Endothelial cell of umbilical vein (primary cell): ENCODE measurements around the gene TTC17. TPM values are rescaled to one million over a fixed set of nuclear protein-coding genes. Genes with fewer than 3 reads are reported as not detected.

Experiments
- BruUV-seq: library from RNA; stranded (reverse); fragments of 400-500 nt; replicated peaks from 2 replicates; lab custom pipeline; 2021; lab: Mats Ljungman, UMichigan
- CTCF ChIA-PET: fragments of 300-600, 350-600 bp; sonication (Branson Sonifier 250); formaldehyde crosslinking; loops from one replicate; lab custom pipeline; 2021; ENCODE audit warnings: antibody characterized with exemption, inconsistent platforms; lab: Charles Lee
- POLR2A ChIA-PET: fragments of 300-600, 350-600 bp; sonication (Branson Sonifier 250); formaldehyde crosslinking; loops from one replicate; lab custom pipeline; 2021; ENCODE audit warnings: antibody characterized with exemption, inconsistent platforms; lab: Charles Lee
- DNase-seq: peaks from one replicate; pipeline ENCODE4 v3.0.0-alpha.2; 2011; ENCODE audit warnings: low read depth, low spot score
- FAIRE-seq: peaks from 2 replicates; lab custom pipeline; 2011; peaks lifted over from hg19 to GRCh38; lab: Jason Lieb, UNC
- H2AFZ ChIP-seq: 2 replicates; pipeline ENCODE4 v1.6.0; 2012; ENCODE audit warnings: low read depth, low read length, control low read depth, inconsistent platforms
- H3K27ac ChIP-seq: 2 replicates; pipeline ENCODE4 v1.5.1; 2011; ENCODE audit warnings: low read depth, mild to moderate bottlenecking, control low read depth, low read length, moderate library complexity; ENCODE audit not compliant: insufficient read depth
- H3K27me3 ChIP-seq, 2 experiments: 2 replicates each; pipeline versions ENCODE4 v1.6.0 to v1.6.1; 2011; ENCODE audit warnings: low read length in 2 of 2, mixed read lengths in 1 of 2; ENCODE audit not compliant: control insufficient read depth in 2 of 2, insufficient read depth in 2 of 2
- H3K36me3 ChIP-seq, 2 experiments: 2 replicates in 1 of 2; 3 replicates in 1 of 2; pipeline ENCODE4 v1.5.1; 2011; ENCODE audit warnings: low read length in 2 of 2, mild to moderate bottlenecking in 1 of 2, moderate library complexity in 1 of 2; ENCODE audit not compliant: control insufficient read depth in 2 of 2, insufficient read depth in 2 of 2; ENCODE audit errors: extremely low read depth in 1 of 2
- H3K4me1 ChIP-seq: 3 replicates; pipeline ENCODE4 v1.5.1; 2011; ENCODE audit warnings: mild to moderate bottlenecking, low read length; ENCODE audit not compliant: control insufficient read depth, insufficient read depth; ENCODE audit errors: extremely low read depth
- H3K4me2 ChIP-seq: 2 replicates; pipeline ENCODE4 v1.6.1; 2011; ENCODE audit warnings: low read length, control low read depth, mixed read lengths; ENCODE audit not compliant: insufficient read depth
- H3K4me3 ChIP-seq, 3 experiments: fragments of 200-600 bp in 1 of 3; sonication (generic), shearing (Covaris generic) in 1 of 3; replicated peaks in 1 of 3; 2 replicates each; pipeline ENCODE4 v1.5.1; 2011 to 2016; ENCODE audit warnings: control low read depth in 3 of 3, low read length in 3 of 3, mild to moderate bottlenecking in 2 of 3, inconsistent platforms in 1 of 3, low read depth in 1 of 3, moderate library complexity in 1 of 3; ENCODE audit not compliant: insufficient read depth in 1 of 3
- H3K79me2 ChIP-seq: 2 replicates; pipeline ENCODE4 v1.6.0; 2012; ENCODE audit warnings: low read length, inconsistent platforms; ENCODE audit not compliant: control insufficient read depth, insufficient read depth
- H3K9ac ChIP-seq: replicated peaks from 2 replicates; pipeline ENCODE3; 2011; ENCODE audit warnings: low read length, control low read depth; ENCODE audit not compliant: insufficient read depth; ENCODE audit errors: extremely low read depth
- H3K9me1 ChIP-seq: replicated peaks from 3 replicates; pipeline ENCODE4 v1.6.0; 2011; ENCODE audit warnings: mild to moderate bottlenecking, low read length; ENCODE audit not compliant: control insufficient read depth, insufficient read depth; ENCODE audit errors: extremely low read depth
- H3K9me3 ChIP-seq: replicated peaks from 2 replicates; pipeline ENCODE4 v1.5.1; 2012; ENCODE audit warnings: low read length, inconsistent platforms; ENCODE audit not compliant: control insufficient read depth, insufficient read depth
- H4K20me1 ChIP-seq: replicated peaks from 2 replicates; pipeline ENCODE3; 2011; ENCODE audit warnings: mild to moderate bottlenecking, low read length; ENCODE audit not compliant: control insufficient read depth, insufficient read depth; ENCODE audit errors: extremely low read depth
- EZH2 ChIP-seq: IDR thresholded peaks from 2 replicates; pipeline ENCODE4 v1.6.1; 2012; ENCODE audit warnings: borderline replicate concordance, low read depth, mild to moderate bottlenecking, moderate library complexity, low read length, inconsistent platforms; ENCODE audit not compliant: severe bottlenecking
- FOS ChIP-seq: IDR thresholded peaks from 2 replicates; pipeline ENCODE4 v1.6.1; 2011; ENCODE audit warnings: mild to moderate bottlenecking, low read length, moderate library complexity, borderline replicate concordance; ENCODE audit not compliant: insufficient read depth
- GATA2 ChIP-seq: IDR thresholded peaks from 2 replicates; pipeline ENCODE4 v1.7.0; 2011; ENCODE audit warnings: low read depth, mild to moderate bottlenecking, moderate library complexity, mixed read lengths, low read length; ENCODE audit not compliant: insufficient read length, insufficient read depth
- JUN ChIP-seq: IDR thresholded peaks from 2 replicates; pipeline ENCODE4 v1.6.1; 2011; ENCODE audit warnings: borderline replicate concordance, low read depth; ENCODE audit not compliant: insufficient read length, insufficient read depth
- MYC ChIP-seq: IDR thresholded peaks from one replicate; pipeline ENCODE4 v1.6.1; 2011; ENCODE audit warnings: mild to moderate bottlenecking, low read depth, low read length
- POLR2A ChIP-seq: IDR thresholded peaks from 2 replicates; pipeline ENCODE4 v1.6.1; 2012; ENCODE audit warnings: low read depth, mild to moderate bottlenecking, control low read depth, low read length
- POLR2AphosphoS5 ChIP-seq: IDR thresholded peaks from 2 replicates; pipeline ENCODE4 v1.6.1; 2012; ENCODE audit warnings: low read depth, mild to moderate bottlenecking, control low read depth, low read length, moderate library complexity; ENCODE audit not compliant: insufficient read depth
- dilution Hi-C: fragments of 300-500 bp; cut with MboI; formaldehyde crosslinking; loops from one replicate; pipeline ENCODE4 v1.15.0; 2019; ENCODE audit warnings: low sequenced_read_pairs; ENCODE audit not compliant: extremely low pct_ligation_motif_present
- intact Hi-C: fragments of 100-400 bp; cut with micrococcal nuclease; formaldehyde crosslinking; loops from one replicate; pipeline ENCODE4 v1.10.0; 2022
- polyA plus RNA-seq, 4 experiments: library from polyadenylated mRNA; depleted of rRNA in 3 of 4; stranded (reverse) in 3 of 4; unstranded in 1 of 4; fragments of >200 nt; gene quantifications; 2 replicates each; pipeline versions ENCODE4 v1.2.1 to v1.2.3, GENCODE V29; 2011 to 2012; ENCODE audit warnings: missing spikeins in 1 of 4
- total RNA-seq: library from RNA; stranded (reverse); gene quantifications from 2 replicates; pipeline ENCODE4 v1.2.3, GENCODE V29; 2021
- TF ChIP-seq, protein P1 (sequence below), 2 donors: IDR thresholded peaks; 1 replicate in 1 of 2; 2 replicates in 1 of 2; pipeline ENCODE4 v1.5.1; 2011; ENCODE audit warnings: low read length in 2 of 2, mild to moderate bottlenecking in 2 of 2, moderate library complexity in 2 of 2, control low read depth in 1 of 2, inconsistent platforms in 1 of 2, low read depth in 1 of 2; ENCODE audit not compliant: insufficient read depth in 1 of 2; ENCODE audit errors: extremely low read depth in 1 of 2
- TF ChIP-seq, protein P2 (sequence below): IDR thresholded peaks from 2 replicates; pipeline ENCODE4 v1.6.1; 2011; ENCODE audit not compliant: insufficient read depth, insufficient read length

TTC17 gene
- total and polyA plus RNA-seq, 2 donors (not counting 3 experiments of a cell fraction or from before 2014, with no cell fraction given): 60.7 to 66.8 TPM

DNA sequence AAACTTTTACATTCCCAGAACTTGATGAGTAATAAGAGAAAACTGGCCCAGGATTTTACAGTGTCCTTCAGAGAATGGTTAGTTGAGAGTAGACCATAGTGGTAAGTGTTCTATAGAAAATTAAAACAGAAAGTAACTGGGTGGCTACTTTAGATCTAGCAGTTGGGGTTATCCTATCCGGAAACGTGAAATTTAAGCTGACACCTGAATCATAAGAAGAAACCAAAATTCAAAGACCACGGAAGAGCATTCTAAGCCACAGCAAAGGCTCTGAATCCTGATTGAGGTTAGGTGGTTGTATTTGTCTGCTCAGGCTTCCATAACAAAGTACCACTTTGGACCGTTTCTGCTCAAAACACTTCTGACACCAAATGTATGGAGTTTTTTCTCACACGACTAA, 34.0 kb downstream of the TTC17 start:
- Histone ChIP-seq H3K9me1 (no peaks in the 10 kb centered on the region), H3K27ac (no peak overlapping the region), H4K20me1 (no peaks in the 10 kb centered on the region), H3K4me1 (no peaks in the 10 kb centered on the region), H3K36me3 (peaks cover 9 to 11% of the 10 kb centered on the region in 2 experiments), H3K4me3 (no peak overlapping the region), H3K79me2 (no peaks in the 10 kb centered on the region), H2AFZ (no peak overlapping the region), H3K4me2 (no peak overlapping the region), H3K27me3 (no peaks in the 10 kb centered on the region), H3K9me3 (no peaks in the 10 kb centered on the region), H3K9ac (no peak overlapping the region)
- BruUV-seq: no TSS peak
- no peak for TF ChIP-seq GATA2
- dilution Hi-C loops (no loop called here), intact Hi-C loops (no loop called here)
- no peak for FAIRE-seq
- DNase-seq: no peak
- POLR2A ChIA-PET: no interaction called here
- CTCF ChIA-PET: interaction anchor here (1.2 kb wide), 1 partner anchor 26 kb away, joined by 5 read pairs; no protein-coding TSS in a partner anchor

DNA sequence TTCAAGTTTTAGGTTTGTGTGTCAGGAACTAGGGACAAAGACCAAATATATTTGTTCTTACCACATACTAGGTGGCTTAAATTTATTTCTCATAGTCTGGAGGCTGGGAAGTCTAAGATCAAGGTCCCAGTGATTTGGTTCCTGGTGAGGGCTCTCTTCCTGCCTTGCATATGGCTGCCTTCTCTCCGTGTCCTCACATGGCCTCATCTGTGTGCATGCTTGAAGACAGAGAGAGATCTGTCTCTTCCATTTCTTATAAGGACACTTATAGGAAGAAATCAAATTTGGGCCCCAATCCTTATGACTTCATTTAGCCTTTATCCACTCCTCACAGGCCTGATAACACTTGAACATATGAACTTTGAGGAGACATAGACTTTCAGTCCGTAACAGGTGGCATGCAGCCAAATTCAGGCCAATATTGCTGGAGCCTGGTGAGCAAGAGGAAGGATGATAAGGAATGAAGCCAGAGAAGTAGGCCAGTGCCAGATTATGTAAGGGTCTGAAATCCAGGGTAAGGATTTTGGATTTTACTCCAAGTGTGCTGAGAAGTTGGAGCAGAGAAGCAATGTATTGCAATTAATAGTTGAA, 35.1 kb downstream of the TTC17 start:
- H3K9me3 ChIP-seq: no peaks in the 10 kb centered on the region
- intact Hi-C loops (no loop called here), dilution Hi-C loops (no loop called here)
- TF ChIP-seq GATA2 (no peak), MYC (no peak), POLR2AphosphoS5 (no peak), FOS (no peak), JUN (no peak), EZH2 (no peak), POLR2A (no peak)
- TF ChIP-seq, protein P1, sequence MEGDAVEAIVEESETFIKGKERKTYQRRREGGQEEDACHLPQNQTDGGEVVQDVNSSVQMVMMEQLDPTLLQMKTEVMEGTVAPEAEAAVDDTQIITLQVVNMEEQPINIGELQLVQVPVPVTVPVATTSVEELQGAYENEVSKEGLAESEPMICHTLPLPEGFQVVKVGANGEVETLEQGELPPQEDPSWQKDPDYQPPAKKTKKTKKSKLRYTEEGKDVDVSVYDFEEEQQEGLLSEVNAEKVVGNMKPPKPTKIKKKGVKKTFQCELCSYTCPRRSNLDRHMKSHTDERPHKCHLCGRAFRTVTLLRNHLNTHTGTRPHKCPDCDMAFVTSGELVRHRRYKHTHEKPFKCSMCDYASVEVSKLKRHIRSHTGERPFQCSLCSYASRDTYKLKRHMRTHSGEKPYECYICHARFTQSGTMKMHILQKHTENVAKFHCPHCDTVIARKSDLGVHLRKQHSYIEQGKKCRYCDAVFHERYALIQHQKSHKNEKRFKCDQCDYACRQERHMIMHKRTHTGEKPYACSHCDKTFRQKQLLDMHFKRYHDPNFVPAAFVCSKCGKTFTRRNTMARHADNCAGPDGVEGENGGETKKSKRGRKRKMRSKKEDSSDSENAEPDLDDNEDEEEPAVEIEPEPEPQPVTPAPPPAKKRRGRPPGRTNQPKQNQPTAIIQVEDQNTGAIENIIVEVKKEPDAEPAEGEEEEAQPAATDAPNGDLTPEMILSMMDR (IDR thresholded peaks at IDR 0.05; ENCODE audit: extremely low read depth in 1 of 2, insufficient read depth in 1 of 2, low read depth in 1 of 2, low read length in 2 of 2): no peak
- TF ChIP-seq, protein P2, sequence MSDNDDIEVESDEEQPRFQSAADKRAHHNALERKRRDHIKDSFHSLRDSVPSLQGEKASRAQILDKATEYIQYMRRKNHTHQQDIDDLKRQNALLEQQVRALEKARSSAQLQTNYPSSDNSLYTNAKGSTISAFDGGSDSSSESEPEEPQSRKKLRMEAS: no peak
- peaks cover 9 to 15% of the 10 kb centered on the region in 2 experiments for H3K36me3 ChIP-seq
- no peak overlapping the region for H3K4me3 ChIP-seq
- H3K27ac ChIP-seq: no peak overlapping the region
- H3K9ac ChIP-seq: no peak overlapping the region
- no peaks in the 10 kb centered on the region for H3K9me1 ChIP-seq
- no peaks in the 10 kb centered on the region for H3K79me2 ChIP-seq
- BruUV-seq: no TSS peak
- no peaks in the 10 kb centered on the region for H4K20me1 ChIP-seq
- ChIA-PET POLR2A (no interaction called here), CTCF (no interaction called here)
- H3K4me1 ChIP-seq: no peaks in the 10 kb centered on the region
- DNase-seq (peak; percentile 18), FAIRE-seq (no peak)
- no peak overlapping the region for H3K4me2 ChIP-seq
- H3K27me3 ChIP-seq: no peaks in the 10 kb centered on the region
- H2AFZ ChIP-seq: no peak overlapping the region
